HG03439 (cell line): ENCODE data around the gene BIN2.
"Not testable (repeated sequence)": the region's sequence is repeated elsewhere in the genome, so short reads cannot be mapped to it uniquely, and the experiment has no call there.

Experiments
- ATAC-seq: cut with Tn5 transposase; IDR thresholded peaks from one replicate; pipeline ENCODE4 v1.9.1; 2021; ENCODE audit warnings: mild to moderate bottlenecking, moderate library complexity; ENCODE audit not compliant: unreplicated experiment

The BIN2 gene

DNA sequence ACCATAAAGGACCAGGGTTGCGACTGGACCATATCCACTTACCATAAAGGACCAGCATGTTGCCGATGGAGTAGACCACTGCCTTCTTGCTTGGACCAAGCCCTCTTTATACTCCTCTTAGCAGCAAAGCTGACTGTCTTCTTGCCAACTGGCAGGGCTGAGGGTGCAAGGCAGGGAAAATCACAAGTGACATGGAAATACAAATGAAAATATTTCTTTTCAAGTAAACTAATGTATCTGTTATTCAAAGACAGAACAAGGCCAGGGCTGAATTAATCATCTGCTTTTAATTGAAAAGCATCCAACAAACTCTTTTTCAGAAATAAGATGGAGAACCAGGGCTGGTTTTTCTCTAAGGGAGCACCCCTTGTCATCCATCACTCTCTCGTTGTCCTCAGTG lies 22.6 kb upstream of the BIN2 start, which contains the start of gene CELA1:
Gene CELA1 (minus strand): TSS at position 99 of the 400 bp plus-strand sequence. CDS start 41 bp downstream, at position 58.
- ATAC-seq, result no peak

GRCh38 chr12:51345681-51346080 lies 21.7 kb upstream of the BIN2 start:
- no peak for ATAC-seq

DNA sequence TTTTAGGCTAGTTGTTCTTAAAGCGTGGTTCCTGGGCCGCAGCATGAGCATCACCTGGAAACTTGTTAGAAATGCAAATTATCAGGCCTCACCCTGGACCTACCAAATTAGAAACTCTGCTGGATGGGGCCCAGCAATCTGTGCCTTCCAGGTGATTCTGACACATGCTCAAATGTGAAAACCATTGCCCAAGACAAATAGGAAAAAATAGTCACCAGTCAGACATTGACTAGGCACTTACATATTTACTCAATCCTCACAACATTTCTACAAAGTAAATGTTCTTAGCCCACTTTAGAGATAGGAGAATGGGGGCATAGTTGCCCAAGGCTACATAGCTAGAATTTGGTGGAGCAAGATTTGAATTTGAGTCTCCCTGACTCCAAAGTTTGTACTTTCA lies 19.2 kb upstream of the BIN2 start:
- ATAC-seq, result no peak

- no peak for ATAC-seq
Observed at GRCh38 chr12:51342416-51342815, 18.4 kb upstream of the BIN2 start.

DNA sequence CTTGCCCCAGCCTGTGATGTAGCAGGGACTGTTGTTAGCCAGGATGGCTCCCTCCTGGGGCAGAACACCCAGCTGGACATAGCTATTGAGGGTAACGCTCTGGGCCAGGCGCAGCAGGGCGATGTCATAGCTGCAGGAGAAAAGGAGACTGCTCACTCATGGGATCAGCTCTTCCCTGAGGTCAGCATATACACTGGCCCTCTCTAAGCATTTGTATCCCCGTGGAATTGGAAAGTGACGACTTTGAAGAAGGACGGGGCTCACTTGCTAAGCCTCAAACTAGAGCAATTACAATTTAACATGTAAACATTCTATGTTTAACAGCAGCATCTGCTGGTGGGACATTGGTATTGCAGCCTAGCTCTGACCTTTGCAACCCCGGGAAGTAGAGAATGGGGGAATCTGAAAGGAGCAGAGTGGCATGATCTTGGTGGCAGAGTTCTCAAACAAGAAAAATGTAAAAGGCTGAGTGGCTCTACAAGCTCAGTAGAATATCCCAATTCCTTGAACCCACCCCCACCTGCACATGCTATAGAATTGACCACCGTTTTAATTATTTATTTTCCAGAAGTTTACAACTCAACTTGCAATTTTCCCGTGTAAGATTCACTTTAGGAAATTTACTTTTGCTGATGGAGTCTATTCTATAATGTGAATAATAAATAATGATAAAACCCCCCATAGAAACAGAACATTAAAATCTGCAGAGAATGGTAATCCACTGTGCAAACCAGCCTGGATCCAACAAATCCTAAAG lies 17.5 kb upstream of the BIN2 start:
- no peak for ATAC-seq

GRCh38 chr12:51339750-51340149 lies 15.8 kb upstream of the BIN2 start:
- ATAC-seq, result no peak

GRCh38 chr12:51337336-51337735 lies 13.4 kb upstream of the BIN2 start:
- ATAC-seq, result not testable (repeated sequence)

DNA sequence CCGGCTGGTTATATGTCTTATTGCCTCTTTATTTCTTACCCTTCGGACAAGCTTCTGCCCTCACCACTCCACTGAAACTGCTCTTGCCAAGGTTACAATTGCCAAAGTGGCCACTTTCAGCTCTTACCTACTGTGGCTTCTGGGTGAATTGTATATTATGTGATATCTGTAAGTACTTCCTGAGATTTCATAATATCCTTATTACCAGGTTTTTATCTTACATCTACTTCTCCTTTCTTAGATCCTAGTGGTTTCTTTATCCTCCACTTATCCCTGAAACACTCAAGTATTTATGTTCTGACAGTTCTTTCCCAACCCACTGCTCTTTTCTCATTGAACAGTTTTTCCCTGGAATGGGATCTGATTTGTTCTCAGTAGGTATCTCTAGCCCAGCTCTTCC lies 12.0 kb upstream of the BIN2 start:
- no peak for ATAC-seq

- ATAC-seq, result no peak
Observed at GRCh38 chr12:51334764-51335163, 10.8 kb upstream of the BIN2 start.

GRCh38 chr12:51333536-51333935 lies 9.6 kb upstream of the BIN2 start:
- ATAC-seq, result no peak

DNA sequence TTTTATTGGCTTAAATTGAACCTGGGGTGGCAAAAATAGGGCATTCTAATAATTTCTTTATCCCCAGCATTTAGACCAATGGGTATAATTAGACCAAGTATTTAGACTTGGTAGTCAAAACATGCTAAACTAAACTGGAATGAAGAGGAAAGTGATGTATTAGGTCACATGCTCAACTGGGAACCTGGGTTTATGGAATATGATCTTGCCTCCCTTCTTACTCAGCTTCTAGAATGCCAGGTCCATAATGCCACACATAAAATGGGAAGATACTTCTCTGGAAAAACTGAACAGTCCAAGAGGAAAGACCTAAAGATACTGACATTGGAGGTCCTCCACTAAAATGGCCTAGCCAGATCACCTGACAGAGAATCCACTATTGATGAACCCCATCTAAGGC lies 6.2 kb upstream of the BIN2 start:
- ATAC-seq, result no peak

- no peak for ATAC-seq
Observed at GRCh38 chr12:51329742-51330141, 5.8 kb upstream of the BIN2 start.

GRCh38 chr12:51328587-51328986 lies 4.6 kb upstream of the BIN2 start:
- no peak for ATAC-seq

GRCh38 chr12:51326698-51327439 lies 2.9 kb upstream of the BIN2 start:
- no peak for ATAC-seq

DNA sequence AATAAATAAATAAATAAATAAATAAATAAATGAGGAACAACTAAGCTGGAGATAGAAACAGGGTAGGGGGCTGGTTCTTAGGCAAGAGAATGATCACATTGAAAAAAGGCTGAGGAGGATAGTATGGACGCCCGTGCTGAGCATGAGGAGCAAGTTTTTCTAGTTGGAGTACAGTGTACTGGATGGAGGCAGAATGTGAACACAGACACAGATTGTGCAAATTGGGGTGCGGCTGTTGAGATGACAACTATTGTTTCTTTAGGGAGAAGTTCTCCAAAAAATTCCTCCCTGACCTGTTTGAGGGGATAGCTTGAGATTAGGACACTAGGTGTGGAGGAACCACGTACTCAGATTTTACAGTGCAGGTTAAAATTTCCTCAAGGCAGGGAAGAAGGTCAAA lies 979 bp upstream of the BIN2 start:
- ATAC-seq, result no peak

- ATAC-seq, result no peak
Observed at GRCh38 chr12:51323317-51323960, 535 bp downstream of the BIN2 start.

DNA sequence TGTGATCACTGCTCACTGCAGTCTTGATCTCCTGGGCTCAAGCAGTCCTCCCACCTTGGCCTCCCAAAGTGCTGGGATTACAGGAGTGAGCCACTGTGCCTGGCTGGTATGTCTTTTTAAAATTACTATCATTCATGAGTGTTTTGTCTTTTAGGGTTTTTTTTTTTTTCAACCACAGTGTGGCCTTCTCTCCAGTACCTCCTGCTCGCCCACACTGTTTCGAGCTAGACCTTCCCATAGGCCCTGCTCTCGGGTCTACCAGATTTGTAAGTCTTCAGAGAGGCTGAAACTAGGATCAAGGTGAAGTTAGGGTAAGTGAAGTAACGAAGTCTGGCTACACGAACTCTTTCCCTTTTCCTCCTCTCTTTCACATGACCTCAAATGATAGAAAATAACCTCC lies 1.5 kb downstream of the BIN2 start:
- no peak for ATAC-seq

GRCh38 chr12:51321882-51322281 lies 2.1 kb downstream of the BIN2 start:
- no peak for ATAC-seq

DNA sequence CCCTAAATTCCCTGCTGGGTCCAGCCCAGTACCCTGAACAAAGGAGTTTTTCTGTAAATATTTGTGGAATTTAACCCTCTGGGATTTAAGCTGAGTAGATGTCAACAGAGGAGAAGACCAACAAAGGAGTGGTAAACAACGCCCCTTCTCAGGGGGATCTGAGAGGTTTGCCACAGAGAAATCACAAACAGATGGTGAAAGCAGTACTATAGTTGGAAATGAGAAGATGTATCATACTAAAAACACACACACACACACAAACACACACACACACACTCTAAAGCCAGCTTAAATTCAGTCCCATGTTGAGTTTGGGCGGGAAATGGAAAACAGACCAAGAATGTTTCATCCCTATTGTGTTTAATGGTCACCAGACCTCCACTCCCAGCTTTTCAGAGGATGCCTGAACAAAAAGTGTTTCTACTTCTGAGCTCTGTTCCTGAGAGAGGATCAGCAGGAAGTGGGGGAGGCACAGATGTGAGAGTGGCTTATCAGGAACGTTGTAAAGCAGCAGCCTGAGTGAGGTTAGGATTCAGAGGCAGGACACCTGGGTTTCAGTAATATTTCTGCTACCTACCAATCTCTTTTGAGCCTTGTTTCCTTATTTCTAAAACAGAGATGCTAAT lies 3.2 kb downstream of the BIN2 start:
- ATAC-seq, result no peak

- no peak for ATAC-seq
Observed at GRCh38 chr12:51320311-51320694, 3.7 kb downstream of the BIN2 start.

DNA sequence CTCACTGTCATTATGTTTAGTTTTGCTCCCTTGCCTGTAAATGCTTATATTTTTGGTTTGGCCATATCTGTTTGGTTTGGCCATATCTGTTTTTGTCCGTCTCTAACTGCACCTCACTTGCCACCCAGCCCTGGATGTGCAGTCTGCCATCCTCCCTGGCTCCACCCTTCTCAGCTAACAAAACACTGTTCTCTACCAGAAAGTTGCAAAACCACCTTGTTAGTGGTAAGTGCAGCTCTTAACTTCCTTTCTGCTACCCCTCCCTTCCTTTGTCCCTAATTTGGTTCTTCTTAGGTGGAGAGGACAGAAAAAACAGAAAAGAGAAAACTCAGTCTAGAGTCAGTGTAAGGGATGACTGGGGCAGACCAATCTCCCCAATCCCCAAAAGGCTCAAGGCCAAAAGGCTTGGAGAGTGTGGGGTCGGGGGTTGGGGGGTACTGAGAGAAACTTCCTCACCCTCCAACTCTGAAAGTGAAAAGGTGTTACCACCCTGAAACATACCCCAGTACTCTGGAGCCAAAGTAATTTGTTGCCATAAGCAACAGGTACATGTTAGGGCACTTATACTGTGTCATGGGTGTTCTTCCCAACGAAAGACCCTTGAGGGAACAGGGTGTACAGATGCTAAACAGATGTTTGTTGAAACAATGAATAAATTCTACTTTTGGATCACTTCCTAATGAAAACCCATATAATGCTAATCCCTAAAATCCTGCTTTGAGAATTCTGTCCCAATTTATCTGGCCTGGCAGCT lies 5.0 kb downstream of the BIN2 start:
- no peak for ATAC-seq
